Measurements from ENCODE around the gene FAM107A. TPM values are rescaled to one million over a fixed set of nuclear protein-coding genes. Genes with fewer than 3 reads are reported as not detected.

The FAM107A gene
- total RNA-seq, 1 experiment from 2014 or later = 2.0 TPM

DNA sequence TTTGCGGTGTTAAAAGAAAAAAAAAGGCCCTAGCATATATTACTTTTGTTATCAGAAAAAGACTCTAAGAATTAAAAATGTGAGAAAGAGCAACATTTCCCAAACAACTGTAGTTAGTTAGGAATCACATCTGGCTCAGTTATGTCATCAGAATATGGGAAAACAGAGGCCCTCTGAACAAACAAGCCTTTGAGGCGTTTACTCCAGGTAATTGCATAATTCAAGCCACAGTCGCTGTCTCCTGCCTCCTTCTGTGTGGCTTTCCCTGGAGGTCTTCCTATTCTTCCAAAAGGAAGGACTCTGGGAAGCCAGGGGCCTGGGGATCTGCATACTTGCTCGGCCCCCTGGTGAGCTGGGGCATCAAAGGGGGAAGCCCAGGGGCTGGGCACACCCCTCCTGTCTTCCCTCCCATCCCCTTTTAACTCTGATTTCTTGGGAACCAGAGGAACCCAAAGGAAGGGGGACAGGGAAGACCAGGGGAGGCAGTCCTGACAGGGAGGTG lies 3.7 kb upstream of the FAM107A start:
- Histone ChIP-seq H3K27ac (peak overlapping the region; percentile 97), H3K27me3 (no peaks in the 10 kb centered on the region), H3K36me3 (no peaks in the 10 kb centered on the region), H3K4me3 (no peak overlapping the region), H3K4me1 (peaks cover 24% of the 10 kb centered on the region), H3K9me3 (replicated peaks) (no peaks in the 10 kb centered on the region)
- DNase-seq = peak; percentile 73 to 78

DNA sequence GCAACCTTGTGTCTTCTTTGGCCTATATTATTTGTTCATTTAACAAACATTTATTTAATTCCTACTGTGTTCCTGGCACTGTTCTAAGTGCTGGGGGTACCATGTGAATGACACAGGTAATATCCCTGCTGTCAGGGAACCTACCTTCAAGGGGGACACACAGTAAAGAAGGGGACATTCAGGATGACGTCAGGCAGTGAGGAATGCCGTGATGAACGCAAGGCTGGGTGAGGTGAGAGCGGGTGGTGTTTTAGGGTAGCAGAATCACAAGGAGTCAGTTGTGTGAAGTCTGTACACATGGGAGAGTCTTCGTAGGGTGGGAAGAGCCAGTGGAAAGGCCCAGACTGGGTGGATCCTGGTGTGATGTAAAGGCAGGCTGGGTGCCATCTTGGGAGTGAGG lies 1.7 kb upstream of the FAM107A start:
- H3K27ac ChIP-seq = no peak overlapping the region
- no peaks in the 10 kb centered on the region for H3K9me3 ChIP-seq (replicated peaks)
- H3K27me3 ChIP-seq = no peaks in the 10 kb centered on the region
- no peak for DNase-seq
- no peaks in the 10 kb centered on the region for H3K36me3 ChIP-seq
- no peak overlapping the region for H3K4me3 ChIP-seq
- H3K4me1 ChIP-seq = peaks cover 38% of the 10 kb centered on the region

DNA sequence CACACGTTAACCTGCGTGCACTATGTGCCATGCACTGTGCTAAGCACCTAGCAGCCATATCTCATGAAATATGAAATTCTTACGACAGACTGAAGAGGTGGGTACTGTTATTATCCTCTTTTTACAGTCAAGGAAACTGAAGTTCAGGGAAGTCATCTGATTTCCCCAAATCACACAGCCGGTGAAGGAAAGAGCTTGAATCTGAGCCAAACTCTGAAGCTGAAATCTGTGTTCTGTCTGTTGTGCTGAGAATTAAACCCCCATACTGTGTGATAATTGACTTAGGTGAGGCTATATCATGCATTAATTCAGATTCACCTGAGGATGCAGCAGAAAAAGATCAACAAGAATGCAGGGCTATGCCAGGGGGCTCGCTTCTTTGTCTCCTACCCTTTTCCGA lies 475 bp downstream of the FAM107A start:
- Histone ChIP-seq H3K27ac (no peak overlapping the region), H3K9me3 (replicated peaks) (no peaks in the 10 kb centered on the region), H3K4me3 (no peak overlapping the region), H3K36me3 (no peaks in the 10 kb centered on the region), H3K4me1 (peaks cover 35% of the 10 kb centered on the region), H3K27me3 (no peaks in the 10 kb centered on the region)
- DNase-seq = no peak

DNA sequence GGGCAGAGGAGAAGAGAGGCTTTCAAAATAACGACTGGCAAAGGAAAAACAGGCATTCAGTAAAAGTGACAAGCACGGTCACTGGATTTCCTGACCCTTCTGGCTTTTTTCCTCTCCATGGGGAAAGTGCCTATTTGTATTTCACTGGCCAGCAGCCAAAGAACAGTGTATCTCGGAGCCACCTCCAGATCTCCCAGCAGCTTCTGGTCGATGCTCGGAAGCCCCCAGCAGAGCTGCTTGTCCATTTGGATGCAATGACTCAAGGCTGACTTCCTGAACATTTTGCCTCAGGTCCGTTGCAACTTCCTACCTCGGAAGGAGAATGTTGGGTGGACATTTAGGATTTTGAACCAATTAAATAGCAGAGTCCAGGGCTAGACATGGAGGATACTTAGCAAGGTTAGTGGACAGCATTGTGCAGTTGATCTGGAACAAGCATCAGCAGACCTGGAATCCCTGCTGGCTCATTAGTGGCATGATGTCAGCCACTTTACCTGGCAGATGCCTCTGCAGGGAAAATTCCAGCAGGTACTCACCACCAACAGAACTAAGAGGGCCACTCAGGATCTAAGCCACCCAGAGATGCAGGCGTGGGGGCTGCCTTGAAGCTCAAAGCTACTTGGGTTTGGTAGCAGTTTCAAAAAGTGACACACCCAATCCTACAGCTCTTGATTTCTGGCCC lies 1.1 kb downstream of the FAM107A start:
- no peak overlapping the region for H3K4me3 ChIP-seq
- H3K4me1 ChIP-seq = peaks cover 31% of the 10 kb centered on the region
- DNase-seq = peak in 1 of 2 experiments; percentile 41
- no peaks in the 10 kb centered on the region for H3K36me3 ChIP-seq
- H3K27me3 ChIP-seq = no peaks in the 10 kb centered on the region
- no peak overlapping the region for H3K27ac ChIP-seq
- no peaks in the 10 kb centered on the region for H3K9me3 ChIP-seq (replicated peaks)

DNA sequence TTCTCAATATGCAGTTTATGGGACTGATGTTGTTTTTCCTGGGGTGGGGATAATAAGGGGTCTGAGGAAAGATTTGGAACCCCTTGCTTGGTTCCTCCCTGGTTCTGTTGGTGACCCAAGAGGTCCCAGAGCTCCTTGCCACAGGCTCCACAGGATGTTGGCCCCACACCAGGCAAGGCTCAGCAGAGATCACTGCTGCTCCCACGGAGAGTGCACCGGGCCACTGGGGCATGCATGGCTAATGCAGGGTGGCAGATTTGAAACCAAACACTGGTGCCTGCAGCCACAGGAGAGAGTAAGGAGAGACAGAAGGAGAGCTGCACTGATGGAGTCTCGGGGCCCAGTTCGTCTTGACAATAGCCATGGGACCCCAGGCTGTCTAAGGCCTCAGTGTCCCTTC lies 2.5 kb downstream of the FAM107A start:
- Histone ChIP-seq H3K27ac (peak overlapping the region; percentile 45), H3K36me3 (no peaks in the 10 kb centered on the region), H3K4me3 (no peak overlapping the region), H3K9me3 (replicated peaks) (no peaks in the 10 kb centered on the region), H3K27me3 (no peaks in the 10 kb centered on the region), H3K4me1 (peaks cover 23% of the 10 kb centered on the region)
- DNase-seq = peak in 1 of 2 experiments; percentile 33

DNA sequence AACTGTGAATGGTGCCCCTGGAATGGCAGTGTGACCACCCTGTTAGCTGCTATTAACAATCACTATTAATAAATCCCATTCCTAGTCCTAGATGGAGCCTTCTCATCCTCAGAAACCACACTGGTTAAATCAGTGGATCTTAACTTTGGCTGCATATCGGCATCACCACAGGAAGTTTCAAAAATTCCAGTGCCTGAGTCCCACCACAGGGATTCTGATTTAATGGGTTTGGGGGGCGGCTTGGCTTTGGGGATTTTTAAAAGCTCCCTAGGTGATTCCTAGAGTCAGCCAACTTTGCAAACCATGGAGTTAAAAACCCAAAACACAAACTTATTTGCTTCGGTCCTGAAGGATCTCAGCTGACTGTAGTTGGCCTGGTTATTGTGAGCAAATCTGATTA lies 3.1 kb downstream of the FAM107A start:
- Histone ChIP-seq H3K36me3 (no peaks in the 10 kb centered on the region), H3K27ac (peak overlapping the region; percentile 45), H3K4me3 (no peak overlapping the region), H3K27me3 (no peaks in the 10 kb centered on the region), H3K4me1 (peaks cover 23% of the 10 kb centered on the region), H3K9me3 (replicated peaks) (no peaks in the 10 kb centered on the region)
- DNase-seq = no peak

DNA sequence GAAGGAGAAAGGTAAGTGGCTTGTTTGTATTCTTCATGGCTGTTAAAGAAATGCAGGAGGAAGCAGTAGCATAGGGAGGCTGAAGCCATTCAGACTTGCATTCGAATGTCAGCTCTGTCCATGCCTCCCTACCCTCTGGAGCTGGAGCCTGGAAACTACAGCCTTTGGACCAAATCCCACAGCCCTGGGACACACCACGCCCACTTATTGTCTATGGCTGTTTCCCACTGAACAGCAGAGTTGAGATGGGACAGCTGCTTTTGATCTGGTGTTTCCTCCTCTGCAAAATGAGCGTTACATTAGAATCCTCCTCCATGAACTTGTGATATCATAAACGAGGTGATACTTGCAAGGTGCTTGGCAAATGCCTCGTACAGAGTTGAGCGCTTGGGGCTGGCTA lies 3.6 kb downstream of the FAM107A start:
- Histone ChIP-seq H3K4me3 (no peak overlapping the region), H3K27ac (peak overlapping the region; percentile 45), H3K27me3 (no peaks in the 10 kb centered on the region), H3K9me3 (replicated peaks) (no peaks in the 10 kb centered on the region), H3K4me1 (peaks cover 23% of the 10 kb centered on the region), H3K36me3 (no peaks in the 10 kb centered on the region)
- peak; percentile 59 to 77 for DNase-seq

DNA sequence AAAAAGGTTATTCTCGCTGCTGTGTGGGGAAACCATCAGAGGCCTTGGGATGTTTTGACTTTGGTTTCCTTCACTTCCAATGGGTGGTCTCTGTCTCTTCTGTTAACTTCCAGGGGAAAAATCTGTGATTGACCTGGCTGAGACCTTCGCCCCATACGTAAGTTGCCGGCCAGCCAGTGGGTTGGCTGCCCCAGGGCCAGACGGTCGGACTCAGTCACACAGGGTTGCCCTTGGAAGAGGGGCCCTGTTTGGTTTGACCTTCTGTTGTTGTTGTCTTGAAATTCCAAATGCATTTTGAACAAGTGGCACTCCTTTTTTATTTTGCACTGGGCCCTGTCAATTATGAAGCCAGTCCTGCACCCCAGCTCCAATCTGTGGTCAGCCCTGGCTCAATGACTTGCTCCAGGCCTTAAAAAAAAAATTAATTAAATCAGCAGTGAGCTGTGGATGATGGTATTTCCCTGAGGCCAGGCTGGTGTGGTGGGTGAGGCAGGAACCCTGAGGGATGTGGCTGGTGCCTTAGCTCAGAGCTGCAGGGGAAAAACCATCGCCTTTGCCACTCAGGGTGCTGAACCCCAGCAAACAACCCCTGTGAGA lies 4.5 kb downstream of the FAM107A start:
- H3K27me3 ChIP-seq = no peaks in the 10 kb centered on the region
- DNase-seq = peak in 1 of 2 experiments; percentile 23
- H3K4me3 ChIP-seq = no peak overlapping the region
- H3K27ac ChIP-seq = peak overlapping the region; percentile 45; the same call in 1 of the 2 replicates
- H3K9me3 ChIP-seq (replicated peaks) = no peaks in the 10 kb centered on the region
- peaks cover 23% of the 10 kb centered on the region for H3K4me1 ChIP-seq
- no peaks in the 10 kb centered on the region for H3K36me3 ChIP-seq

DNA sequence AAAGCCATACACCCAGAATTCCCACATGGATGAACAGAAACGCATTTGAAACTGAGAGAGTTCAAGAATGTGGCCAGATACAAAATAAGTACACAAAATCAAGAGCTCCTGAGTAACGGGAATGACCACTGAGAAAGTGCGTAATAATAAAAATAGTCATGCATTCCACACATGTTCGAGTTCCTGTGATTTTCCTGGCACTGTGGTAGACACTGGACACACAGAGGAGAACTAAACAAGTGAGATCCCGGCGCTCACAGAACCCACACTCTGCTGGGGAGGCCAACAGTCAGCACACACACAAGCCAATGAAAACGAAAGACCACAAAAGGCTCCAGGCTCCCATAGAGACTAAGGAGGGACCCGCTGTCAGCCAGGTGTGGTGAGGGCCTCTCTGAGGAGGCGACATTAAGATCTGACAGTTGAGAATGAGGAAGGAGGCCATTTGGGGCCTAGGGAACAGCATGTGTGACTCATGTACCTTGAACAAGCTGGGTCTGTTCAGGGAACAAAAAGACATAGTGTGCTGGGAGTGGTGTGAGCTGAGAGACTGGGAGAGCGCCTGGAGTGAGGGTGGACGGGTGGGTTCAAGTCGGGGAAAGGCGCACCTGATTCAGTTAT lies 5.1 kb downstream of the FAM107A start:
- Histone ChIP-seq H3K4me3 (no peak overlapping the region), H3K4me1 (peaks cover 23% of the 10 kb centered on the region), H3K9me3 (replicated peaks) (no peaks in the 10 kb centered on the region), H3K27me3 (no peaks in the 10 kb centered on the region), H3K36me3 (no peaks in the 10 kb centered on the region), H3K27ac (no peak overlapping the region)
- no peak for DNase-seq

DNA sequence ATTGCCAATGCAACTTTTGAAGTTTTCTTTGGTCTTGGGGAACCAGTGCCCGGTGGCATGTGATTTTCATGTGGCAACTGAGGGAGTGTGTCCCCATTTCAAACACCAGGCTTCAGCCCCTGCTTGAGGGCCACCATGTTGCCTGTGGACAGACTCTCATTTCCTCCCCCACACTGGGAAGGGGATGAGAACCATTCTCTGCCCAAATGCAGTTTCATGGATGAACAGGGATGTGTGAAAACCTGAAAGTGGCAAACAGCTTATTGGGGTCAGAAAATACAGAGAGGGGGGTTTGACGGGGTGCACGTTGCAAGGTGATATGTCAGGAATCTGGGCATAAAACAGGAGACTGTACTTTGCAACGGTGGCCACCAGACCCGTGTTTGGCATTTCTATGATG lies 6.3 kb downstream of the FAM107A start:
- no peak overlapping the region for H3K4me3 ChIP-seq
- peaks cover 22% of the 10 kb centered on the region for H3K4me1 ChIP-seq
- no peaks in the 10 kb centered on the region for H3K27me3 ChIP-seq
- H3K36me3 ChIP-seq = no peaks in the 10 kb centered on the region
- H3K27ac ChIP-seq = no peak overlapping the region
- H3K9me3 ChIP-seq (replicated peaks) = no peaks in the 10 kb centered on the region
- DNase-seq = no peak

DNA sequence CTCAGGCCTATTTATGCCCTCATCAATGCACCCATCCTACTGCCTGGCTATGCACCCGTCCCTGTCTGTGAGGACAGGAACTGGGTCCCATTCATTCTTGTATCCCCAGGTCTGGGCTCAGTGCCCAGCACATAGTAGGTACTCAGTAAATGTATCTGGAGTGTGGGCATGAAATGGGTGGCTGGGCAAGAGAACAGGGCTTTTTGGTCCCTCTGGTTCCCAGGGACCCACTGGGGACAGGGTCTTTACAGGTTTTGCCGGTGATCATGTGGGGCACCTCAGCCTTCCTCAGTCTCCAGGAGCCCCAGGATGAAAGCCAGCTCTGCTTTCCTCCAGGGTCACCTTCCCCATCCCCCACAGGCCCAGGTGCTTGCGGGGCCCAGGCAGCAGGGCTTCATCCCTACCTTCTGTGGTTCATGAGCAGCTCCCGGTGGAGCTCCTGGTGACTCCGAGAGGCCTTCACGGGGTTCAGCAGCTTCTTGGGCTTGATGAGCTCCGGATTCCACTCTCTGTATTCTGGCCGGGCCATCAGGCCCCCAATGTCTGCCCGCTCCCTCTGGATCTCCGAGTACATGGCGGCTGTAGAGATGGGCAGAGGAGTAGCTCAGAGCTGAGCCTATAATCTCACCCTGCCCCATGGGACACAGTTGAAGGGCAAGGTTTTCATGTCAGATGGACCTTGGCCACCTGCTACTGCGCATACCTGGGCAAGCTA lies 7.7 kb downstream of the FAM107A start:
- H3K9me3 ChIP-seq (replicated peaks) = no peaks in the 10 kb centered on the region
- peaks cover 13% of the 10 kb centered on the region for H3K4me1 ChIP-seq
- no peak overlapping the region for H3K27ac ChIP-seq
- no peak for DNase-seq
- H3K4me3 ChIP-seq = no peak overlapping the region
- no peaks in the 10 kb centered on the region for H3K27me3 ChIP-seq
- H3K36me3 ChIP-seq = no peaks in the 10 kb centered on the region

DNA sequence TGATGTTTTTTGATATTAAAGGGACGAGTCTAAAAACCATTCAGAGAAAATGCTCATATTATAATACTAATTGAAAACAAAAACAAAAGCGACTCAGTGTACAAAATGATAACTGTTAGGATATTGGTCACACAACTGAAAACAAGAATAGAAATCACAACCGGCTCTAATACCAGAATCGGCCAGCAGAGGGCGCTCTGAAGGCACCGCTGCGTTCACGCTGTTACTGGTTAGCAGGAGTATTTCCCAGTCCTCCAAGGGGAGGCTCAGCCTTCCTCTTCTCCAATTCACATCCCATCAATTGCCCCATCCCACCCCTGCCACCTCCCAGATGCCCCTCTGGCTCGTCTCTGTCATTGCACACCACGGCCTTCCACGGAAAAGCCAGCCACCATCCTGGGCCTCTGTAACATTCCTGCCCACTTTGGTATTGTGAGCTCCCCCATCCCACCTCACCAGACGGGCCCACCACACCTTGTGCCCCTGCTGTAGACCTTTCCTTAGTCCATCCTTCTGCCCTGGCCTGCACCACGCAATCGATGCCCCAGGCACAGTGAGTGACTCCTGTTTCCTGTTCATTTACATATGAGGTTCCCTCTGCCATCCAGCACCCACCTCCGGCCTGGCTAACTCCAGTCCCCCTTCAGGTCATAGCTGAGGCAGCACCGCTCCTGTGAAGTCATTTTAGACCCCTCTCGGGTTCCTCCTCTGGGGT lies 8.5 kb downstream of the FAM107A start:
- peak; percentile 55 to 78 for DNase-seq
- H3K27me3 ChIP-seq = no peaks in the 10 kb centered on the region

DNA sequence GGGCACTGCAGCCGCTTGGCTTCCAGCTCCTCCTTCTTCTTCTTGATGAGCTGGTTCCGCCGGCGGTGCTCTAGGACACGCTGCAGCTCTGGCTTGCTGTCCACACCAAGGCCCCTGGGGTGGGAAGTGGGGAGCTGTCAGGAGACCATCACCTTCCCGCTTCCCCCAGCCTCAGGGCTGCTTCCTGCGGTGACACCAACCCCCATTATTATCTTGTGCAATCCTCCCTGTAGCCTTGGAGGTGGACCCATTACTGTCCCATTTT lies 10.0 kb downstream of the FAM107A start:
- Histone ChIP-seq H3K36me3 (no peaks in the 10 kb centered on the region), H3K4me3 (no peak overlapping the region), H3K27me3 (no peaks in the 10 kb centered on the region), H3K4me1 (no peaks in the 10 kb centered on the region; the same call in 1 of the 2 replicates), H3K9me3 (replicated peaks) (no peaks in the 10 kb centered on the region), H3K27ac (no peak overlapping the region)
- DNase-seq = no peak

More for the DNA sequence above, 8.5 kb downstream of the FAM107A start:
- Histone ChIP-seq H3K36me3 (no peaks in the 10 kb centered on the region), H3K9me3 (replicated peaks) (no peaks in the 10 kb centered on the region), H3K4me3 (no peak overlapping the region), H3K27ac (no peak overlapping the region), H3K4me1 (peaks cover 7% of the 10 kb centered on the region)

DNA sequence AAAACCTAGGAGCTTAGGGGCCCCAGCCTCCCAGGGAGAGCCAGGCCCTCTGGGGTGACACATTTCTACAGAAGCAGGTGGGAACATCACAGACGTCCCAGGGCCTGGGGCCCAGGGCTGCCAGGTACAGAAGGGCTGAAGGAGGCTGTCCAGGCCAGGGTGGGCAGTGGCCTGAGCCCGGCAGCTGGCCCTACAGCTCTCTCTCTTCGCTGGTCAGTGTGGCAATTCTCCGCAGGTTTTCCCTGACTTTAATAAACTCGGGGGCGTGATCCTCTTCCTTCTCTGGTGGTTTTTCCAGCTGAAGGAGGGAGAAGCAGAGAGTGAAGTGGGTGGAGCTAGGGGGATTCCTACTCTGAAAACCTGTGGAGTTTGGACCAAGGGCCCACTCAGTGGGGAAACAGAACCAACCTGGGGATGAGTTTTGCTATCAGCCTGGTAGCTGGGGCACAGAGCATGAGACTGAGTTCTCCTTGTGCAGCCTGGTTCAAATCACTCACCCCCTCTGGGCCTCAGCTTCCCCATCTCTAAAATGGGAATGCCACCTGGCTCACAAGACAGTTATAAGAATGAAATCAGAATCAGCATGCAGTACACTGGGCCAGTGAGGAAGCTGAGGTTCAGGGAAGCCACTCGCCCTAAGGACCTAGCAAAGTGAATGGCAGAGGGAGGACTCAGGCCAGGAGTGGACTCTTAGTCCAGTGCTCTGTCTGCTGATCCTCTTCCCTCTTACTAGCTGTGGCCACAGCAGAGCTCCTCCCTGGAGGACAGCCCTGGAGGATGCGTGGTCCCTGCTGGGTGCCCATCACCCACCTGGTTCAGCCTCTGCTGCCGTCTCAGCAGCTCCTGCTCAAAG lies 10.6 kb downstream of the FAM107A start:
- H3K4me3 ChIP-seq = no peak overlapping the region
- no peaks in the 10 kb centered on the region for H3K9me3 ChIP-seq (replicated peaks)
- no peak for DNase-seq
- H3K27me3 ChIP-seq = no peaks in the 10 kb centered on the region
- H3K36me3 ChIP-seq = no peaks in the 10 kb centered on the region
- no peaks in the 10 kb centered on the region; the same call in 1 of the 2 replicates for H3K4me1 ChIP-seq
- no peak overlapping the region for H3K27ac ChIP-seq

Data from SJCRH30 (cell line).